ENCODE results near the gene UNG. TPM values are rescaled to one million over a fixed set of nuclear protein-coding genes. Genes with fewer than 3 reads are reported as not detected.

Gene UNG
- total and polyA plus RNA-seq, 2 experiments from 2014 or later: 90.5 to 209 TPM

DNA sequence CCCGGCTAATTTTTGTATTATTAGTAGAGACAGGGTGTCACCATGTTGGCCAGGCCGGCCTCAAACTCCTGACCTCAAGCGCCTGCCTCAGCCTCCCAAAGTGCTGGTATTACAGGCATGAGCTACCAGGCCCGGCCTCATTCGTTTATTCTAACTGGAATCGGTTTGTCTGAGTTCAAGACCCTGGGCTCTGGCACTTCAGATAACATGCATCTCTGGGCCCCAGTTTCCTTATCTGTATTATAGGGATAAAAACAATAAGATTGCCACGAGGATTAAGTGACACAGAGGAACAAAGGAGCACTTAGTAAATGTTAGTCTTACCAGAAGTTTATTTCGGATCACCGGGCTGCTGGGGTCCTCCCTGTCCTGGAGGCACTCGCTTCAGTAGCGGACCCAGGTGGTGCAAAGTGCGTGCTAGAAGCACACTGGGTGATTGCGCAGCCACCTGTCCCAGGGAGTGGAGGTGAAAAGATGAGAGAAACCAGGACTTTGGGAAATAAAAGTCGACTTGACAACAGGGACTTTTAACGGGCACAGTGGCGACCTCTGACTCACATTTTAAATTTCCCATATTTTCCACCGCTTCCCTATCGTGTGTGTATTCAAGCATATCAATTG is 56.5 kb downstream of the UNG start:
- peak overlapping the region; percentile 88 for H2AFZ ChIP-seq
- no peaks in the 10 kb centered on the region for H3K27me3 ChIP-seq (ENCODE audit: insufficient read depth)
- Mint-ChIP-seq H3K9me3 (no peaks in the 10 kb centered on the region), H3K4me3 (peak overlapping the region; percentile 92), H3K27me3 (ENCODE audit: insufficient read depth, low read depth, poor library complexity) (peaks cover 5% of the 10 kb centered on the region), H3K27ac (peak overlapping the region; percentile 66; the same call in 1 of the 2 replicates), H3K4me1 (peaks cover 8% of the 10 kb centered on the region), H3K36me3 (ENCODE audit: low read depth) (no peaks in the 10 kb centered on the region)
- TF ChIP-seq, protein P1, sequence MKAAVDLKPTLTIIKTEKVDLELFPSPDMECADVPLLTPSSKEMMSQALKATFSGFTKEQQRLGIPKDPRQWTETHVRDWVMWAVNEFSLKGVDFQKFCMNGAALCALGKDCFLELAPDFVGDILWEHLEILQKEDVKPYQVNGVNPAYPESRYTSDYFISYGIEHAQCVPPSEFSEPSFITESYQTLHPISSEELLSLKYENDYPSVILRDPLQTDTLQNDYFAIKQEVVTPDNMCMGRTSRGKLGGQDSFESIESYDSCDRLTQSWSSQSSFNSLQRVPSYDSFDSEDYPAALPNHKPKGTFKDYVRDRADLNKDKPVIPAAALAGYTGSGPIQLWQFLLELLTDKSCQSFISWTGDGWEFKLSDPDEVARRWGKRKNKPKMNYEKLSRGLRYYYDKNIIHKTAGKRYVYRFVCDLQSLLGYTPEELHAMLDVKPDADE (IDR thresholded peaks at IDR 0.05): no peak
- TF ChIP-seq STAT1 (IDR thresholded peaks at IDR 0.05; ENCODE audit: unreplicated experiment) (no peak), CREB1 (CRISPR knock-in tag; IDR thresholded peaks at IDR 0.05; ENCODE audit: low read depth) (no peak), NANOG (IDR thresholded peaks at IDR 0.05; ENCODE audit: borderline replicate concordance) (no peak), ZNF331 (CRISPR knock-in tag; IDR thresholded peaks at IDR 0.05; ENCODE audit: low read depth) (no peak), JUNB (IDR thresholded peaks at IDR 0.05; ENCODE audit: unreplicated experiment) (no peak), EZH2phosphoT487 (IDR thresholded peaks at IDR 0.05; ENCODE audit: unreplicated experiment) (no peak), POLR2AphosphoS5 (IDR thresholded peaks at IDR 0.05; ENCODE audit: low read depth) (no peak), ZNF114 (CRISPR knock-in tag; IDR thresholded peaks at IDR 0.05) (no peak), EZH2 (IDR thresholded peaks at IDR 0.05; ENCODE audit: low read depth, unreplicated experiment) (no peak)
- TF ChIP-seq, protein P2, sequence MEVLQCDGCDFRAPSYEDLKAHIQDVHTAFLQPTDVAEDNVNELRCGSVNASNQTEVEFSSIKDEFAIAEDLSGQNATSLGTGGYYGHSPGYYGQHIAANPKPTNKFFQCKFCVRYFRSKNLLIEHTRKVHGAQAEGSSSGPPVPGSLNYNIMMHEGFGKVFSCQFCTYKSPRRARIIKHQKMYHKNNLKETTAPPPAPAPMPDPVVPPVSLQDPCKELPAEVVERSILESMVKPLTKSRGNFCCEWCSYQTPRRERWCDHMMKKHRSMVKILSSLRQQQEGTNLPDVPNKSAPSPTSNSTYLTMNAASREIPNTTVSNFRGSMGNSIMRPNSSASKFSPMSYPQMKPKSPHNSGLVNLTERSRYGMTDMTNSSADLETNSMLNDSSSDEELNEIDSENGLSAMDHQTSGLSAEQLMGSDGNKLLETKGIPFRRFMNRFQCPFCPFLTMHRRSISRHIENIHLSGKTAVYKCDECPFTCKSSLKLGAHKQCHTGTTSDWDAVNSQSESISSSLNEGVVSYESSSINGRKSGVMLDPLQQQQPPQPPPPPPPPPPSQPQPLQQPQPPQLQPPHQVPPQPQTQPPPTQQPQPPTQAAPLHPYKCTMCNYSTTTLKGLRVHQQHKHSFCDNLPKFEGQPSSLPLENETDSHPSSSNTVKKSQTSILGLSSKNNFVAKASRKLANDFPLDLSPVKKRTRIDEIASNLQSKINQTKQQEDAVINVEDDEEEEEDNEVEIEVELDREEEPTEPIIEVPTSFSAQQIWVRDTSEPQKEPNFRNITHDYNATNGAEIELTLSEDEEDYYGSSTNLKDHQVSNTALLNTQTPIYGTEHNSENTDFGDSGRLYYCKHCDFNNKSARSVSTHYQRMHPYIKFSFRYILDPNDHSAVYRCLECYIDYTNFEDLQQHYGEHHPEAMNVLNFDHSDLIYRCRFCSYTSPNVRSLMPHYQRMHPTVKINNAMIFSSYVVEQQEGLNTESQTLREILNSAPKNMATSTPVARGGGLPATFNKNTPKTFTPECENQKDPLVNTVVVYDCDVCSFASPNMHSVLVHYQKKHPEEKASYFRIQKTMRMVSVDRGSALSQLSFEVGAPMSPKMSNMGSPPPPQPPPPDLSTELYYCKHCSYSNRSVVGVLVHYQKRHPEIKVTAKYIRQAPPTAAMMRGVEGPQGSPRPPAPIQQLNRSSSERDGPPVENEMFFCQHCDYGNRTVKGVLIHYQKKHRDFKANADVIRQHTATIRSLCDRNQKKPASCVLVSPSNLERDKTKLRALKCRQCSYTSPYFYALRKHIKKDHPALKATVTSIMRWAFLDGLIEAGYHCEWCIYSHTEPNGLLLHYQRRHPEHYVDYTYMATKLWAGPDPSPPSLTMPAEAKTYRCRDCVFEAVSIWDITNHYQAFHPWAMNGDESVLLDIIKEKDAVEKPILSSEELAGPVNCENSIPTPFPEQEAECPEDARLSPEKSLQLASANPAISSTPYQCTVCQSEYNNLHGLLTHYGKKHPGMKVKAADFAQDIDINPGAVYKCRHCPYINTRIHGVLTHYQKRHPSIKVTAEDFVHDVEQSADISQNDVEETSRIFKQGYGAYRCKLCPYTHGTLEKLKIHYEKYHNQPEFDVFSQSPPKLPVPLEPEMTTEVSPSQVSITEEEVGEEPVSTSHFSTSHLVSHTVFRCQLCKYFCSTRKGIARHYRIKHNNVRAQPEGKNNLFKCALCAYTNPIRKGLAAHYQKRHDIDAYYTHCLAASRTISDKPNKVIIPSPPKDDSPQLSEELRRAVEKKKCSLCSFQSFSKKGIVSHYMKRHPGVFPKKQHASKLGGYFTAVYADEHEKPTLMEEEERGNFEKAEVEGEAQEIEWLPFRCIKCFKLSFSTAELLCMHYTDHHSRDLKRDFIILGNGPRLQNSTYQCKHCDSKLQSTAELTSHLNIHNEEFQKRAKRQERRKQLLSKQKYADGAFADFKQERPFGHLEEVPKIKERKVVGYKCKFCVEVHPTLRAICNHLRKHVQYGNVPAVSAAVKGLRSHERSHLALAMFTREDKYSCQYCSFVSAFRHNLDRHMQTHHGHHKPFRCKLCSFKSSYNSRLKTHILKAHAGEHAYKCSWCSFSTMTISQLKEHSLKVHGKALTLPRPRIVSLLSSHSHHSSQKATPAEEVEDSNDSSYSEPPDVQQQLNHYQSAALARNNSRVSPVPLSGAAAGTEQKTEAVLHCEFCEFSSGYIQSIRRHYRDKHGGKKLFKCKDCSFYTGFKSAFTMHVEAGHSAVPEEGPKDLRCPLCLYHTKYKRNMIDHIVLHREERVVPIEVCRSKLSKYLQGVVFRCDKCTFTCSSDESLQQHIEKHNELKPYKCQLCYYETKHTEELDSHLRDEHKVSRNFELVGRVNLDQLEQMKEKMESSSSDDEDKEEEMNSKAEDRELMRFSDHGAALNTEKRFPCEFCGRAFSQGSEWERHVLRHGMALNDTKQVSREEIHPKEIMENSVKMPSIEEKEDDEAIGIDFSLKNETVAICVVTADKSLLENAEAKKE (CRISPR knock-in tag; IDR thresholded peaks at IDR 0.05): no peak
- TF ChIP-seq, protein P3, sequence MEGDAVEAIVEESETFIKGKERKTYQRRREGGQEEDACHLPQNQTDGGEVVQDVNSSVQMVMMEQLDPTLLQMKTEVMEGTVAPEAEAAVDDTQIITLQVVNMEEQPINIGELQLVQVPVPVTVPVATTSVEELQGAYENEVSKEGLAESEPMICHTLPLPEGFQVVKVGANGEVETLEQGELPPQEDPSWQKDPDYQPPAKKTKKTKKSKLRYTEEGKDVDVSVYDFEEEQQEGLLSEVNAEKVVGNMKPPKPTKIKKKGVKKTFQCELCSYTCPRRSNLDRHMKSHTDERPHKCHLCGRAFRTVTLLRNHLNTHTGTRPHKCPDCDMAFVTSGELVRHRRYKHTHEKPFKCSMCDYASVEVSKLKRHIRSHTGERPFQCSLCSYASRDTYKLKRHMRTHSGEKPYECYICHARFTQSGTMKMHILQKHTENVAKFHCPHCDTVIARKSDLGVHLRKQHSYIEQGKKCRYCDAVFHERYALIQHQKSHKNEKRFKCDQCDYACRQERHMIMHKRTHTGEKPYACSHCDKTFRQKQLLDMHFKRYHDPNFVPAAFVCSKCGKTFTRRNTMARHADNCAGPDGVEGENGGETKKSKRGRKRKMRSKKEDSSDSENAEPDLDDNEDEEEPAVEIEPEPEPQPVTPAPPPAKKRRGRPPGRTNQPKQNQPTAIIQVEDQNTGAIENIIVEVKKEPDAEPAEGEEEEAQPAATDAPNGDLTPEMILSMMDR (conservative IDR thresholded peaks at IDR 0.05; ENCODE audit: low read depth in 2 of 2): no peak
- TF ChIP-seq, protein P4, sequence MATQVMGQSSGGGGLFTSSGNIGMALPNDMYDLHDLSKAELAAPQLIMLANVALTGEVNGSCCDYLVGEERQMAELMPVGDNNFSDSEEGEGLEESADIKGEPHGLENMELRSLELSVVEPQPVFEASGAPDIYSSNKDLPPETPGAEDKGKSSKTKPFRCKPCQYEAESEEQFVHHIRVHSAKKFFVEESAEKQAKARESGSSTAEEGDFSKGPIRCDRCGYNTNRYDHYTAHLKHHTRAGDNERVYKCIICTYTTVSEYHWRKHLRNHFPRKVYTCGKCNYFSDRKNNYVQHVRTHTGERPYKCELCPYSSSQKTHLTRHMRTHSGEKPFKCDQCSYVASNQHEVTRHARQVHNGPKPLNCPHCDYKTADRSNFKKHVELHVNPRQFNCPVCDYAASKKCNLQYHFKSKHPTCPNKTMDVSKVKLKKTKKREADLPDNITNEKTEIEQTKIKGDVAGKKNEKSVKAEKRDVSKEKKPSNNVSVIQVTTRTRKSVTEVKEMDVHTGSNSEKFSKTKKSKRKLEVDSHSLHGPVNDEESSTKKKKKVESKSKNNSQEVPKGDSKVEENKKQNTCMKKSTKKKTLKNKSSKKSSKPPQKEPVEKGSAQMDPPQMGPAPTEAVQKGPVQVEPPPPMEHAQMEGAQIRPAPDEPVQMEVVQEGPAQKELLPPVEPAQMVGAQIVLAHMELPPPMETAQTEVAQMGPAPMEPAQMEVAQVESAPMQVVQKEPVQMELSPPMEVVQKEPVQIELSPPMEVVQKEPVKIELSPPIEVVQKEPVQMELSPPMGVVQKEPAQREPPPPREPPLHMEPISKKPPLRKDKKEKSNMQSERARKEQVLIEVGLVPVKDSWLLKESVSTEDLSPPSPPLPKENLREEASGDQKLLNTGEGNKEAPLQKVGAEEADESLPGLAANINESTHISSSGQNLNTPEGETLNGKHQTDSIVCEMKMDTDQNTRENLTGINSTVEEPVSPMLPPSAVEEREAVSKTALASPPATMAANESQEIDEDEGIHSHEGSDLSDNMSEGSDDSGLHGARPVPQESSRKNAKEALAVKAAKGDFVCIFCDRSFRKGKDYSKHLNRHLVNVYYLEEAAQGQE (IDR thresholded peaks at IDR 0.05; ENCODE audit: unreplicated experiment): no peak
- H3K9me2 ChIP-seq (ENCODE audit: insufficient read depth): no peaks in the 10 kb centered on the region
- H3F3A ChIP-seq (replicated peaks; ENCODE audit: low read depth): 0 out of 2 replicates have a peak, but pooled peaks cover 2% of the 10 kb centered on the region
- ATAC-seq (peak; percentile 24), DNase-seq (ENCODE audit: low spot score) (peak; percentile 66)
- peak overlapping the region; percentile 73 for H3K4me3 ChIP-seq
- H3K79me2 ChIP-seq (replicated peaks; ENCODE audit: insufficient read depth): peaks cover 15% of the 10 kb centered on the region; the same call in 1 of the 2 replicates
- no peaks in the 10 kb centered on the region for H3K36me3 ChIP-seq (ENCODE audit: insufficient read depth)
- no peaks in the 10 kb centered on the region for H4K20me1 ChIP-seq (replicated peaks; ENCODE audit: insufficient read depth)
- H3K4me2 ChIP-seq: peak overlapping the region; percentile 86
- no peak overlapping the region for H3K27ac ChIP-seq (ENCODE audit: low read depth)
- H3K4me1 ChIP-seq (ENCODE audit: insufficient read depth): peaks cover 6% of the 10 kb centered on the region
